ENCODE data around the gene FAM185A.

Gene FAM185A

GRCh38 chr7:102810916-102811315, 62.1 kb downstream of the FAM185A start:
- H3K27ac Mint-ChIP-seq, result no peak overlapping the region
- H3K36me3 Mint-ChIP-seq (ENCODE audit: low read depth), result peaks cover 23% of the 10 kb centered on the region
- H3K4me1 Mint-ChIP-seq (ENCODE audit: low read depth), result peaks cover 15% of the 10 kb centered on the region
- no peaks in the 10 kb centered on the region for H3K9me3 Mint-ChIP-seq
- H3K27me3 Mint-ChIP-seq, result no peaks in the 10 kb centered on the region
- no peak for DNase-seq
- no peak overlapping the region for H3K4me3 Mint-ChIP-seq

- peaks cover 23% of the 10 kb centered on the region for H3K36me3 Mint-ChIP-seq (ENCODE audit: low read depth)
- no peak for DNase-seq
- H3K27me3 Mint-ChIP-seq, result no peaks in the 10 kb centered on the region
- no peak overlapping the region for H3K27ac Mint-ChIP-seq
- H3K4me1 Mint-ChIP-seq (ENCODE audit: low read depth), result peaks cover 15% of the 10 kb centered on the region
- no peak overlapping the region for H3K4me3 Mint-ChIP-seq
- H3K9me3 Mint-ChIP-seq, result no peaks in the 10 kb centered on the region
Observed at GRCh38 chr7:102811942-102812678, 63.3 kb downstream of the FAM185A start.

GRCh38 chr7:102813191-102814024, 64.6 kb downstream of the FAM185A start:
- peaks cover 23% of the 10 kb centered on the region for H3K36me3 Mint-ChIP-seq (ENCODE audit: low read depth)
- DNase-seq, result no peak
- H3K4me3 Mint-ChIP-seq, result no peak overlapping the region
- no peaks in the 10 kb centered on the region for H3K27me3 Mint-ChIP-seq
- H3K27ac Mint-ChIP-seq, result peak overlapping the region; percentile 84
- H3K4me1 Mint-ChIP-seq (ENCODE audit: low read depth), result peaks cover 15% of the 10 kb centered on the region
- H3K9me3 Mint-ChIP-seq, result no peaks in the 10 kb centered on the region

- H3K36me3 Mint-ChIP-seq (ENCODE audit: low read depth), result peaks cover 18% of the 10 kb centered on the region
- H3K27me3 Mint-ChIP-seq, result no peaks in the 10 kb centered on the region
- H3K27ac Mint-ChIP-seq, result peak overlapping the region; percentile 84
- peaks cover 15% of the 10 kb centered on the region for H3K4me1 Mint-ChIP-seq (ENCODE audit: low read depth)
- no peak overlapping the region for H3K4me3 Mint-ChIP-seq
- DNase-seq, result no peak
- no peaks in the 10 kb centered on the region for H3K9me3 Mint-ChIP-seq
Observed at GRCh38 chr7:102814025-102814471, 65.2 kb downstream of the FAM185A start.

- Mint-ChIP-seq H3K9me3 (no peaks in the 10 kb centered on the region), H3K27me3 (no peaks in the 10 kb centered on the region), H3K4me3 (no peak overlapping the region), H3K27ac (no peak overlapping the region), H3K4me1 (ENCODE audit: low read depth) (peaks cover 15% of the 10 kb centered on the region), H3K36me3 (ENCODE audit: low read depth) (peaks cover 20% of the 10 kb centered on the region)
- DNase-seq, result no peak
Observed at GRCh38 chr7:102817616-102818573, 69.1 kb downstream of the FAM185A start.

GRCh38 chr7:102819151-102819550, 70.4 kb downstream of the FAM185A start:
- no peak overlapping the region for H3K27ac Mint-ChIP-seq
- H3K4me1 Mint-ChIP-seq (ENCODE audit: low read depth), result peaks cover 3% of the 10 kb centered on the region
- peaks cover 20% of the 10 kb centered on the region for H3K36me3 Mint-ChIP-seq (ENCODE audit: low read depth)

GRCh38 chr7:102821994-102822747, 73.4 kb downstream of the FAM185A start:
- no peaks in the 10 kb centered on the region for H3K27me3 Mint-ChIP-seq
- DNase-seq, result no peak
- no peak overlapping the region for H3K4me3 Mint-ChIP-seq
- H3K36me3 Mint-ChIP-seq (ENCODE audit: low read depth), result peaks cover 26% of the 10 kb centered on the region
- no peaks in the 10 kb centered on the region for H3K9me3 Mint-ChIP-seq
- H3K27ac Mint-ChIP-seq, result no peak overlapping the region
- no peaks in the 10 kb centered on the region for H3K4me1 Mint-ChIP-seq (ENCODE audit: low read depth)

More at GRCh38 chr7:102819151-102819550, 70.4 kb downstream of the FAM185A start:
- Mint-ChIP-seq H3K9me3 (no peaks in the 10 kb centered on the region), H3K4me3 (no peak overlapping the region), H3K27me3 (no peaks in the 10 kb centered on the region)
- no peak for DNase-seq

GRCh38 chr7:102823390-102824119, 74.8 kb downstream of the FAM185A start:
- no peaks in the 10 kb centered on the region for H3K4me1 Mint-ChIP-seq (ENCODE audit: low read depth)
- no peak overlapping the region for H3K4me3 Mint-ChIP-seq
- H3K27me3 Mint-ChIP-seq, result no peaks in the 10 kb centered on the region
- no peak for DNase-seq
- no peak overlapping the region for H3K27ac Mint-ChIP-seq
- no peaks in the 10 kb centered on the region for H3K9me3 Mint-ChIP-seq
- H3K36me3 Mint-ChIP-seq (ENCODE audit: low read depth), result peaks cover 33% of the 10 kb centered on the region

- Mint-ChIP-seq H3K9me3 (no peaks in the 10 kb centered on the region), H3K36me3 (ENCODE audit: low read depth) (peaks cover 33% of the 10 kb centered on the region), H3K4me3 (no peak overlapping the region), H3K27me3 (no peaks in the 10 kb centered on the region), H3K27ac (no peak overlapping the region), H3K4me1 (ENCODE audit: low read depth) (peaks cover 1% of the 10 kb centered on the region)
- DNase-seq, result no peak
Observed at GRCh38 chr7:102828286-102828685, 79.5 kb downstream of the FAM185A start.

GRCh38 chr7:102829075-102829474, 80.3 kb downstream of the FAM185A start:
- Mint-ChIP-seq H3K27ac (no peak overlapping the region), H3K4me3 (no peak overlapping the region), H3K9me3 (no peaks in the 10 kb centered on the region), H3K4me1 (ENCODE audit: low read depth) (peaks cover 1% of the 10 kb centered on the region), H3K36me3 (ENCODE audit: low read depth) (peaks cover 31% of the 10 kb centered on the region), H3K27me3 (no peaks in the 10 kb centered on the region)
- DNase-seq, result no peak

GRCh38 chr7:102830197-102830596, 81.4 kb downstream of the FAM185A start:
- Mint-ChIP-seq H3K4me3 (no peak overlapping the region), H3K9me3 (no peaks in the 10 kb centered on the region), H3K27me3 (no peaks in the 10 kb centered on the region), H3K36me3 (ENCODE audit: low read depth) (peaks cover 31% of the 10 kb centered on the region), H3K4me1 (ENCODE audit: low read depth) (peaks cover 9% of the 10 kb centered on the region), H3K27ac (no peak overlapping the region)
- no peak for DNase-seq

GRCh38 chr7:102832674-102833073, 83.9 kb downstream of the FAM185A start:
- no peak overlapping the region for H3K27ac Mint-ChIP-seq
- H3K9me3 Mint-ChIP-seq, result no peaks in the 10 kb centered on the region
- H3K4me1 Mint-ChIP-seq (ENCODE audit: low read depth), result peaks cover 19% of the 10 kb centered on the region
- H3K36me3 Mint-ChIP-seq (ENCODE audit: low read depth), result peaks cover 28% of the 10 kb centered on the region
- no peak overlapping the region for H3K4me3 Mint-ChIP-seq
- no peak for DNase-seq
- no peaks in the 10 kb centered on the region for H3K27me3 Mint-ChIP-seq

GRCh38 chr7:102833343-102833742, 84.5 kb downstream of the FAM185A start:
- no peak for DNase-seq
- peaks cover 23% of the 10 kb centered on the region for H3K36me3 Mint-ChIP-seq (ENCODE audit: low read depth)
- H3K4me1 Mint-ChIP-seq (ENCODE audit: low read depth), result peaks cover 19% of the 10 kb centered on the region
- H3K27me3 Mint-ChIP-seq, result no peaks in the 10 kb centered on the region
- H3K9me3 Mint-ChIP-seq, result no peaks in the 10 kb centered on the region
- no peak overlapping the region for H3K27ac Mint-ChIP-seq
- H3K4me3 Mint-ChIP-seq, result no peak overlapping the region
